Pancreas (tissue), 10 donors: ENCODE data around the gene BMF. TPM values are rescaled to one million over a fixed set of nuclear protein-coding genes. Genes with fewer than 3 reads are reported as not detected.

Experiments used
- ATAC-seq, 4 donors: fragments of 200-7000 bp; cut with Tn5 transposase; one replicate each; pipeline versions ENCODE4 v1.8.0 to v1.9.1; 2020; ENCODE audit warnings: mild to moderate bottlenecking in 4 of 4, moderate library complexity in 4 of 4
- DNase-seq, 6 donors: peaks; one replicate each; pipeline ENCODE4 v3.0.0-alpha.2; 2020
- FAIRE-seq: peaks from 2 replicates; lab custom pipeline; 2012; peaks lifted over from hg19 to GRCh38; lab: Jason Lieb, UNC
- H3K27ac ChIP-seq, 4 donors: fragments of 200-600 bp; sonication (generic); 1 replicate in 3 of 4; 2 replicates in 1 of 4; pipeline versions ENCODE4 v1.5.0 to v1.8.0; 2020
- H3K27me3 ChIP-seq, 4 donors: fragments of 200-600 bp; one replicate each; pipeline ENCODE4 v1.8.0; 2021
- H3K36me3 ChIP-seq, 3 donors: fragments of 200-600 bp; sonication (generic) in 1 of 3; one replicate each; pipeline versions ENCODE4 v1.5.0 to v1.8.0; 2020 to 2021
- H3K4me1 ChIP-seq, 3 donors: fragments of 200-600 bp; one replicate each; pipeline ENCODE4 v1.8.0; 2021
- H3K4me3 ChIP-seq, 4 donors: fragments of 200-600 bp; sonication (generic) in 2 of 4; one replicate each; pipeline versions ENCODE4 v1.5.0 to v1.8.0; 2020 to 2021
- H3K9me3 ChIP-seq, 4 donors: fragments of 200-600 bp; one replicate each; pipeline ENCODE4 v1.8.0; 2021
- WGBS, 2 donors: extraction: QIAGEN DNeasy Blood & Tissue Kit; methylation state at CpG; one replicate each; pipeline ENCODE4 v1.1.7; 2013; 5-methylcytosine and 5-hydroxymethylcytosine counted together
- intact Hi-C, 3 donors: fragments of 100-400 bp; cut with DNase I; formaldehyde crosslinking; loops; one replicate each; pipeline versions ENCODE4 v1.11.1 to v1.14.2; 2022
- polyA plus RNA-seq, 2 donors: library from polyadenylated mRNA; stranded (reverse); fragments of 200-250 nt; gene quantifications; one replicate each; pipeline ENCODE4 v1.2.3, GENCODE V29; 2013
- total RNA-seq, 6 donors: library from RNA; stranded (reverse); fragmentation: NEBNext Ultra II Directional in 4 of 6; extraction: Animal tissue kit (Norgen Biotek cat#: 25700) in 4 of 6; gene quantifications; one replicate each; pipeline versions ENCODE4 v1.2.1 to v1.2.4, GENCODE V29; 2021 to 2023
- TF ChIP-seq, protein P1 (sequence below), 4 donors: fragments of 200-600 bp; sonication (generic) in 3 of 4; IDR thresholded peaks; one replicate each; pipeline versions ENCODE4 v1.5.0 to v1.8.0; 2021; ENCODE audit warnings: antibody characterized with exemption in 4 of 4
- donor health status: healthy with polysubstance abuse.
- donor health status: DM: no; HTN: no; CAD: no; lungs with moderate emphysema.
- donor health status: DM: no; HTN: no; CAD: no.
- donor health status: control.
- donor health status: control.
- donor health status: Bipolar disorder and iron deficiency.
- donor health status: DM: yes; HTN: yes; CAD: no.
- donor health status: DM: no; HTN: no; CAD: no.
- donor health status: DM: no; HTN: no; CAD: no.
- donor health status: DM: yes; HTN: yes; CAD: no.

Gene BMF
- total and polyA plus RNA-seq, 8 donors: 4.1 to 25.9 (median 6.1) TPM

DNA sequence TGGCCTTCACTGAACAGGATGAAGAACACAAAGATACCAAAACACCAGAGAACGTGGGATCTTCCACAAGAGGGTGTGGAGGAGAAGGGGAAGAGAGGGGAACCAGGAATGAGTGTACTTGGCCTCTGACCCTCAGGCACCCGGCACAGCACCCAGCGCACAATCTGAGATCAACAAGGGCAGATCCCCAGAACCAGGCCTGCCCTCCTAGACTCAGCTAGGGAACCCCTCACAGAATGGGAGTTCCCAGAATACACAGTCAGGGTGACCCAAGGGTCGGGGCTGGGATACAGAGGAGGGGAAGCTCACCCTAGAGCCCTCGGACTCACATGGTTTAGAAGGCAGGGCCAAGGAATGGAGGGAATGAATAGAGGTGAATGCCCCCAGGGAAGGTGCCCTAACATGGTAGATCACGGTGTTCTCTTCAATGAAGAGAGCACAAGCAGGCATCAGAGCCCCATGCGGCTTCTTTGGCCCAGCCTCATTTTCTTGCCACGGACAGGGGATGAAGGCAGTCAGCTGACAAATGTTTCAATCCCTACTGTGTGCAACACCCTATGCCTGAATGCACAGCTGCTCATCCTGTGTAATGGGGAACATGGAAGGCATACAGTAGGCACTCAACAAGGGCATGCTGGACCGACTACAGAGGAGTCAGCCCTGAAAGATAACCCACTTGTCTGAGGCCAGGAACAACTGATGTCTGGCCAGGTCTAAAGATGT lies 13.1 kb downstream of the BMF start:
- Histone ChIP-seq H3K9me3 (no peaks in the 10 kb centered on the region), H3K36me3 (no peaks in the 10 kb centered on the region), H3K4me1 (peaks cover 54 to 70% (median 55%) of the 10 kb centered on the region in 3 donors), H3K27ac (no peak overlapping the region), H3K4me3 (no peak overlapping the region), H3K27me3 (no peaks in the 10 kb centered on the region)
- TF ChIP-seq, protein P1, sequence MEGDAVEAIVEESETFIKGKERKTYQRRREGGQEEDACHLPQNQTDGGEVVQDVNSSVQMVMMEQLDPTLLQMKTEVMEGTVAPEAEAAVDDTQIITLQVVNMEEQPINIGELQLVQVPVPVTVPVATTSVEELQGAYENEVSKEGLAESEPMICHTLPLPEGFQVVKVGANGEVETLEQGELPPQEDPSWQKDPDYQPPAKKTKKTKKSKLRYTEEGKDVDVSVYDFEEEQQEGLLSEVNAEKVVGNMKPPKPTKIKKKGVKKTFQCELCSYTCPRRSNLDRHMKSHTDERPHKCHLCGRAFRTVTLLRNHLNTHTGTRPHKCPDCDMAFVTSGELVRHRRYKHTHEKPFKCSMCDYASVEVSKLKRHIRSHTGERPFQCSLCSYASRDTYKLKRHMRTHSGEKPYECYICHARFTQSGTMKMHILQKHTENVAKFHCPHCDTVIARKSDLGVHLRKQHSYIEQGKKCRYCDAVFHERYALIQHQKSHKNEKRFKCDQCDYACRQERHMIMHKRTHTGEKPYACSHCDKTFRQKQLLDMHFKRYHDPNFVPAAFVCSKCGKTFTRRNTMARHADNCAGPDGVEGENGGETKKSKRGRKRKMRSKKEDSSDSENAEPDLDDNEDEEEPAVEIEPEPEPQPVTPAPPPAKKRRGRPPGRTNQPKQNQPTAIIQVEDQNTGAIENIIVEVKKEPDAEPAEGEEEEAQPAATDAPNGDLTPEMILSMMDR (IDR thresholded peaks at IDR 0.05): no peak
- ATAC-seq (no peak), FAIRE-seq (no peak), DNase-seq (peak in 2 of 6 donors; percentile 13 to 25)
- 61 to 80% methylated on average over 8 to 9 of the region's 9 CpGs for WGBS, 2 donors
- intact Hi-C loops: no loop called here

DNA sequence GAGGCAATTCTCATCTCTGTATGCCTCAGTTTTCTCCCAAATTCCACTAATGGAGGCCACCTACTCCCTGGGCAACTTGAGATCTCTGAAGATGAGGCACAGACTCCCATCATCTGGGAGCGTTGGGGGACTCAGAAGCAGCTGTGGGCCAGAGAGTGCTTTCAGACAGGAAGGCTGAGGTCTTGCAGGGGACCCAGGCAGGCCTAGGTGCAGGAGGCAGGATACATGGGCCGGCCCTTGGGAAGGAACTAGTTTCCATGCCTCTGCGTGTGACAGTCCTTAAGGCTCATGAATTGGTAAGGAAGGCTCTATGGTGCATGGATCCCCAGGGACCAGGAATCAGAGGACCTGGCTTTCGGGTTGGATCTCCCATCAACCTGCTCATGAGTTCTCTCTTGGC lies 14.5 kb downstream of the BMF start:
- intact Hi-C loops: no loop called here
- ATAC-seq (no peak), DNase-seq (peak in 1 of 6 donors; percentile 14), FAIRE-seq (no peak)
- WGBS, 2 donors: 96 to 97% methylated on average over 4 of the region's 4 CpGs
- TF ChIP-seq, protein P1 (IDR thresholded peaks at IDR 0.05): no peak
- Histone ChIP-seq H3K27ac (no peak overlapping the region), H3K4me3 (no peak overlapping the region), H3K9me3 (no peaks in the 10 kb centered on the region), H3K27me3 (no peaks in the 10 kb centered on the region), H3K4me1 (peaks cover 44 to 70% (median 54%) of the 10 kb centered on the region in 3 donors), H3K36me3 (no peaks in the 10 kb centered on the region)

DNA sequence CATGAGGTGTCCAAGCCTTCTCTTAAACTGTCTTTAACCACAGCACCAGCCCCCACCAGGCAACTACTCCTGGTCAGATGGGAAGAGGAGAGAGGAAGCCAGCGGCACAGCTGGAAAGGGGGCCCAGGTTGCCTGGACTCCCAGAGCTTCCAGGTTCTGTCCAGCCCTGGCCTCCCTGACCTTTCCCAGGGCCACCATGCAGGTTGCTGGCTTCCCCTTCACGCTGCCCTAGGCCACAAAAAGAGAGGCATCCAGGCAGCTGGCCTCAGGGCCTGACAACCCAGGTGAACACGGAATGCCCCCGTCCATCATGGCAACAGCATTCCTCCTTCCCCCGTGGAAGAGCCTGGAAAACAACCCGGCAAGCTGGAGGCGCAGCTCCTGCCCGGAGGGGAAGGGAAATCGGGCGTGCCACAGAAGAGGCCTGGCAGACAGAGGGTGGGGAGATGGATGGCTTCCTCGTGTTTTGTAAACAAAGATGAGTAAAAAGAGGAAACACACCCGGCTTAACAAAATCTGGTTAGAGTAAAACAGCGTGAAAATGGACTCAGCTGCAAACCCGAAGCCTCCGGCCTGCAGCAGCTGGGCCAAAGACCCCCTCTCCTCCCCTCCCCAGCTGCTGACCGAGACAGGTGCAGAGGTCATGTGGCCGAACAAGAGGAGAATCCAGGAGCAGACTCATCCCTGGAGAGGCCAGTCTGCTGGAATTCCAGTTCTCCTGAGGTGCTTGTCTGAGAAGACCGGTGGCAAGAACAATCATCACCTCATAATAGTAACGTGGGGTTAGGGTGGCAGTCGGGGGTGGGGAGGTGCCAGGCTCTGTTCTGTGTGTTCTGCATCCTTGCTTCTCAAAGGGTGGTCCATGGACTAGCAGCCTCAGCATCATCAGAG lies 15.5 kb downstream of the BMF start:
- no peak for ATAC-seq
- Histone ChIP-seq H3K27ac (peak overlapping the region in 3 of 4 donors; percentile 48 to 60 (median 49)), H3K36me3 (no peaks in the 10 kb centered on the region), H3K4me3 (no peak overlapping the region), H3K4me1 (peaks cover 48 to 71% (median 55%) of the 10 kb centered on the region in 3 donors), H3K27me3 (no peaks in the 10 kb centered on the region), H3K9me3 (no peaks in the 10 kb centered on the region)
- WGBS, 2 donors: 67 to 76% methylated on average over 20 of the region's 20 CpGs
- TF ChIP-seq, protein P1 (IDR thresholded peaks at IDR 0.05): no peak
- no peak for FAIRE-seq
- intact Hi-C loops: no loop called here
- no peak for DNase-seq

DNA sequence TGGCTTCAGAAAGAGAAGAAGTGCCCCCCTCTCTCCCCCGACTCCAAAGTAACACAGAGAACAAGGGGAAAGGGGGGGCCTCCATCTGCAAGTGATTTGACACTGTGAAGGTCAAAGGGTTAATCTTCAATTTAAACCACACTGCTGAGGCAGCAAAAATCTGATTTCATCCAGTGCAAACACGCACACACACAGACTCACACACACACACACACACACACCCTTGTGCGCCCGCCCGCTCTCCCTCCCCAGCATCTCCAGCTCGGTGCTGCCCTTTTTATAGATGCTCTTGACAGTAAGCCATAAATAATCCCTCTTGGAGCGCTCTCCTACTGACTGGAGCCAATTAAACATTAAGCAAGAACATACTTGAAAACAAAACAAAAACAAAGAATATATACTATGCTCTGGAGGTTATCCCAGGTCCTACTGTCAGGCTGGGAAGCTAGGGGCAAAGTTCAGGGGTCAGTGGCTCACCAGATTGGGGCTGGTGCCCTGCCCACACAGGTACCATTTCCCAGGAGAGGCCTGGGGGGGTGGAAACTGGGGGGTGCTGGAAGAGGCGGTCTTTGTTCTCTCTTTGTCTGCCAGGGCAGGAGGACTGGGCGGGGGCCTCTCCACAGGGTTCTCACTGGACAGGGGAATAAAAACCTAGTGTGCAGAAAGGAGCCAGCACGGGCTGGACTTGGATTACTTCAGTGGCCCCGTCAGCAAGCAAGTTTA lies 16.3 kb downstream of the BMF start:
- WGBS, 2 donors: 19 to 24% methylated on average over 11 of the region's 11 CpGs
- Histone ChIP-seq H3K27ac (peak overlapping the region in 3 of 4 donors; percentile 48 to 60 (median 49)), H3K4me1 (peaks cover 44 to 65% (median 50%) of the 10 kb centered on the region in 3 donors), H3K36me3 (no peaks in the 10 kb centered on the region), H3K4me3 (no peak overlapping the region), H3K27me3 (no peaks in the 10 kb centered on the region), H3K9me3 (no peaks in the 10 kb centered on the region)
- intact Hi-C loops: no loop called here
- TF ChIP-seq, protein P1 (IDR thresholded peaks at IDR 0.05): no peak
- ATAC-seq (peak; percentile 52 to 67 (median 61)), DNase-seq (peak in 2 of 6 donors; percentile 50 to 60), FAIRE-seq (peak; percentile 67)
